B cell (primary cell): ENCODE measurements around the gene ADK.

Experiments used
- CTCF ChIP-seq: fragments of 200-600 bp; IDR thresholded peaks from one replicate; pipeline ENCODE4 v1.8.0; 2022; ENCODE audit warnings: antibody characterized with exemption, mild to moderate bottlenecking
- EZH2 ChIP-seq: IDR thresholded peaks from 2 replicates; pipeline ENCODE4 v1.6.1; 2012; ENCODE audit warnings: borderline replicate concordance, low read depth, mild to moderate bottlenecking, moderate library complexity, low read length; ENCODE audit not compliant: insufficient read depth, poor library complexity, severe bottlenecking

- no peak for TF ChIP-seq CTCF
- no peak for TF ChIP-seq EZH2
Observed at GRCh38 chr10:74406006-74406405, 255.0 kb downstream of the ADK start.
